Endothelial cell of hepatic sinusoid (primary cell): ENCODE data around the gene AXIN2.

ENCODE experiments used
- in situ Hi-C: cut with HindIII; loops from 2 replicates; pipeline ENCODE4 v1.10.0; 2017; ENCODE audit warnings: low sequenced_read_pairs

AXIN2 gene

DNA sequence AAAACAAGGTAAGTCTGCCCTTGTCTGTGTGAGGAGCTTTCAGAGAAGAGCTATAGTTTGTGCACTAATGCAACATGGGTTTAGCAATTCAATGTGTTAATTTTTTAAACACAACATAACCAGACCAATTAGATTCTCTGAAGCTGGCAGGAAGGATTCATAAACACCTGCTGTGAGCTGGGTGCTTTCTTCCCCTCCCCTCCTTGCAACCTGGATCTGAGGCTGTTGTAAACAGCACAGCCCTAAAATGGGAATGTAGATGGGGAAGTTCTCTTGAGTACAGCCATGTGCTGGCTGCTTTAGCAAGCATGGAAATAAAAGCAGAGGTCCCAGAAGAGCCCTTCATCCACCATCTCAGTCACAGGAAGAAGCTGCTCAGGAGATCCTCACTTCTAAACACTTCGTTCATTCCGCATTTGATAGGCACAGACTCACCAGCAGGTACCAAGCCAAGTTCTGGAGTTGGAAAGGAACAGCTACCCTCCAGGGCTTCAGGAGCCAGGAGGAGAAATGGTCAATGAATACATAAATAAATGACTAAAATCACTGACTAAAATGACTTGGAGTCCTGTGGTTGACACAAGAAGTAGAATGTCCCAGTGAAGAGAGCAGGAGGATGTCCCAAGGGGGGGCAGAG lies 21.7 kb downstream of the AXIN2 start:
- in situ Hi-C loops, result no loop called here

DNA sequence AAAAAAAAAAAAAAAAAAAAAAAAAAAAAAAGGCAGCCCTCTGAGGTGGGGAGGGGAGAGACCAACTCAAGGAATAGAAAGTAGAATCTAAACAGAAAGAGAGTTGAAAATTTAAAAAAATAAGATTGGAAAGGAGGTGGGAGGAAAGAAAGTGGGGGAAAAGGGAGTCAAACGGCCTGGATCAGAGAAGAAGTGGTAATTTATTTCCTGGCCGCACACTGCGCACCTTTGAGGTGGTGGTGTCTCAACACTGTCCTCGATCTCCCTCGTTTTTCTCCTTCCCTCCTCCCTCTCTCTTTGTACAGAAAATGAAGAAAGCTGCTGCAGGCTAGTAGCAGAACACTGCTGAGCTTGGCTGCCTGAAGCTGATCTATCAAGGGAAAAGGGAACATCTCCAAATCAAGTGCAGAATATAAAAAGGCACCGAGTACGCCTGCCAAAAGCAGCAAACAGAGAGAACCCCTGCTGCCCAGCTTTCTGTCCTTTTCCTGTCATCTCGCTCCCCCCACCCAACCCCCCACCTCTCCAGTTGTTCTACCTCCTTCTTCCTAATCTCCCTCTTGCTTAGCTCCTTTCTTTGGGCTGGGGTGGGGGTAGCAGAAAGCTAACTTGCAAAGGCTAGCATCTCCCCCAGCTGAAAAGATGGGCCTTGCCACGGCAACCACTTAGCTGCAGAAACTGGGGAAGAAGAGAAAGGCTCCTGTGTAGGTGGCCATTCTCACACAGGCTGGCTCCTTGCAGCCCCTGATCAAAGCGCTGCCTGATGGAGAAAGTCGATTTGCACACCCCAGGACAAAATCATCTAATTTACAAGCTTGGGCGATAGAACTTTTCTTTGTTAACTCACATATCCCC lies 22.5 kb downstream of the AXIN2 start:
- in situ Hi-C loops, result no loop called here

DNA sequence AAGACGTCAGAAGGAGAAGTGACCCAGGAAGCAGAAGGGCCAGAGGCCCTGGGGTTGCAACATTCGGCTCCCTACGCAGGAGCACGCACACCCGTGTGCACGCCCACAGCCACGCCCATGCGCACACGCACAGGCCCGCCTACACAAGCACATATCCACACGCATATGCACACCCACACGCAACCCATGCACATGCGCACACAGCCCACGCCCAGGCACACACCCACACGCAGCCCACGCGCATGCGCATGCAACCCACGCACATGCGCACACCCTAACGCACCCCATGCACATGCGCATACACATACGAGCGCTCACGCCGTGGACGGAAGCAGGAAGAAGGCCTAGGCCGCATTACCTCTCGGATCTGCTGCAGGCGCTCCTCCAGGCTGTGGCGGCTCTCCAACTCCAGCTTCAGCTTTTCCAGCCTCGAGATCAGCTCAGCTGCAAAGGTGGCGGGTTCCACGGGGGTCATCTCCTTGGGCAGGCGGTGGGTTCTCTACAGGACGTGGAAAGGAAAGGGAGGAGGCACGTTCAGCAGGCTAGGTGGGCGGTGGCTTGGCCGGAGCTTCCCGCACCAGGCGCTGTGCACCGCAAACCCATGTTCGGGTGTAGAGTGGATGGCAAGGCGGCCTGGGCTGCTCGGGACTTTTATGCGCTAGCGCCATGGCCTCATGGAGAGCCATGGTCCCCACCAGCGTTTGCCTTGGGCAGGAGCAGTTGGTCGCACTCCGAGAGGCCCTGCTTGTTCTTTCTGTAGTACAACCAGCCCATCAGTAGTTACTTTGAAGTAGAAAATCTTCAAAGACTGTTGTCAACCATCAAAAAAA lies 23.4 kb downstream of the AXIN2 start:
- in situ Hi-C loops, result no loop called here

DNA sequence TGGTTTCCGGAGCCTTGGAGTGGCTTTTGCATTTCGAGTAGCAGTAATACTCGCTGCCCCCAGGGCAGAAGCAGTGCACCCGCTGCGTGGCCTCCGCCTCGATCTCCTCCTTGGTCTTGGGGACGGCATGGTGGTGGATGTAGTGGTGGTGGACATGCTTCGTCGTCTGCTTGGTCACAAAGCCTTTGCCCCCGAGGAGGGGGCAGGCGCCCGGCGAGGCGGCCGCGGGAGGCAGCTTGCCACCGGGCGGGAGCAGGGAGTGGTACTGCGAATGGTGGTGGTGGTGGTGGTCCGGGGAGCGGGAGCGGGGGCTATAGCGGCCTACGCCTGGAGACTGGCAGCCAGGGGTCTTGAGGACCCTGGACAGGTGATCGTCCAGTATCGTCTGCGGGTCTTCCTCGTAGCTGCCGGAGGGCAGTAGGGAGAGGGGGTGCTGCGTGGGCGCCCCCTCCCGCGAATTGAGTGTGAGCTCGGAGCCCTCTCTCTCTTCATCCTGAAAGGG lies 24.1 kb downstream of the AXIN2 start:
- in situ Hi-C loops, result no loop called here

DNA sequence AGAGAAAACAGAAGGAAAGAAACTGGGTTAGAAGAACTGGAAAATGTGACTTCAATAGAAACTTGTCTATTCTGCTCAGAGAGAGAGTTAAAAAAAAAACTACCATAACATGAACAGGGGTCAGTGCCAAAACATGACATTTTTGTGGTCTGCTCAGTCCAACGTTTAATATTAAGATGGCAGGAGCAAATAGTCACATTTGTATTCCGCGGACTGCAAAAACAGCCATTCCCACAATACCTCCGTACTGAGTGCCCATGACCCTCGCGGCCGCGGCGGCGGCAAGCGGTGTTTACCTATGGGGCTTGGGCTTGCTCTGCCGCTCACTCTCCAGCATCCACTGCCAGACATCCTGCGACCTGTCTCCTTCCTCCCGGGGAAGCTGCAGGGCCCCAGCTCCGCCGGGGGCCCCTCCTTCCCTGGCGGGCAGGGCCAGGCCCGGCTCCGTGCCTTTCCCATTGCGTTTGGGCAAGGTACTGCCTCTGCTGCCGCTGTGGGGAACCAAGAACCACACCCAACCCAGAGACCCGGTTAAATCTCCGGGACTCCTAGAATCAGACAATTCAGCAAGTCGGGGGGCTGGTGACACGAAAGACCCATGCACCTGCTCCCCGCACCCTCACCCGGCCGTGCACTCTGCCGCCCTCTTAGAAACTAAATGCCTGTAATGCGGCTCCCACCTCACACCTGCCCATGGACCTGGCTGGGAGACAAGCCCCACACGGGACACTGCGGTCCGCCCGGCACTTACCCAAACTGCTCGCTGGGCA lies 24.7 kb downstream of the AXIN2 start:
- in situ Hi-C loops, result no loop called here

DNA sequence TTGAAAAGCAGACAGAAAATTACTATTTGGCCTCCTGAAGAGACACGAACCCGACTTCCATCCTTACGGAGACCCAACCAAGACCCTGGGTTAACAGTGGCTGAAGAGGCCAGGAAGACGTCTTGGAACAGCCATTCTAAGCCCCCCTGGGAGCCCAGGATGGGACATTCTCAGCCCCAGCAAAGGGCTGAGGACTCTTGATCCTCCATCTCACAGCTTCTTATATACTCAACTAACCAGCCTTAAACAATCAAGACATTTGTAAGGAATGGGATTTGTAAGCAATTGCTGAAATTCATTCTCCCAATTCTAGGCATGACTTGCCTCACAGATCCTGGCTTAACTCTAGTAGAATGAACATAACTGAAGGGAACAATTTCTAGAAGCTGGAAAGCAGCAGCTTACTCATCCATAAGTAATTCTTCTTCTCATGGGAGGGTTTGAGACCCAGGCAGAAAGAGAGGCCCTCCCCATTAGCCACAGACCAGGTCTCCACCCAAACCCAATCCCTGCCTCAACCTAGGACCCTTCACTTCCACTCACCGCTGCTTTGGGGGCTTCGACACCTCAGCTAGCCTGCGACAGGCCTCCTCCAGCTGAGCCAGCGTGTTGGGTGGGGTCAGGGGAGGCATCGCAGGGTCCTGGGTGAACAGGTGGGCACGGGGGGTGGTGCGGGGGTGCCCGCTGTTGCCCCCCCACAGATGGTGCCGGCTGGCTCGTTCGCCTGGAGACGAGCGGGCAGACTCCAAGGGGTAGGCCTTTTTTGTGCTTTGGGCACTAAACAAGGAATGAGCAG lies 25.5 kb downstream of the AXIN2 start:
- in situ Hi-C loops, result no loop called here

DNA sequence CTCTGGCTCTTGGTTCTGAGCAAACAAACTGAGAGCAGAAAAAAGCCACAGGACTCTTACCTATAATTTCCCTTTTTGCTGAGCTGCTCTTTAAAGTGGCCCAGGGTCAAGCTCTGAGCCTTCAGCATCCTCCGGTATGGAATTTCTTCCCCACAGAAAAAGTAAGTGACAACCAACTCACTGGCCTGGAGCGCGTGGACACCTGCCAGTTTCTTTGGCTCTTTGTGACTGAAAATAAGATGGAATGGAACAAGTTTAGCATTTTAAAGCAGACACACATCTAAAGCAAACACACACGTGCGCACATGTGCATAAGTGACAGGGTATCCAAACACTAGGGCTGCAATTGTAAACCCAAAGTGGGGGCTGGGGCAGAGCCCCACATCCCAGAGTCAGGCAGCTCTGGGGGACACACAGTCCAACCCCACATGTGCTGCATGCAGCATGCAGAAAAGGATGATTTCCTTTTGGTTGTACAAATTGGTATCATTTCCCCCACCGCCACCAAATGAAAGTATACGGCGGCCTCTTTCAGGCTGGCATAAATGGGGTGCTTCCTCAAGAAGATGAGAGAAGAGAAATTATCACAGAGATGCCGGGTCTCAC lies 27.5 kb downstream of the AXIN2 start:
- in situ Hi-C loops, result no loop called here

DNA sequence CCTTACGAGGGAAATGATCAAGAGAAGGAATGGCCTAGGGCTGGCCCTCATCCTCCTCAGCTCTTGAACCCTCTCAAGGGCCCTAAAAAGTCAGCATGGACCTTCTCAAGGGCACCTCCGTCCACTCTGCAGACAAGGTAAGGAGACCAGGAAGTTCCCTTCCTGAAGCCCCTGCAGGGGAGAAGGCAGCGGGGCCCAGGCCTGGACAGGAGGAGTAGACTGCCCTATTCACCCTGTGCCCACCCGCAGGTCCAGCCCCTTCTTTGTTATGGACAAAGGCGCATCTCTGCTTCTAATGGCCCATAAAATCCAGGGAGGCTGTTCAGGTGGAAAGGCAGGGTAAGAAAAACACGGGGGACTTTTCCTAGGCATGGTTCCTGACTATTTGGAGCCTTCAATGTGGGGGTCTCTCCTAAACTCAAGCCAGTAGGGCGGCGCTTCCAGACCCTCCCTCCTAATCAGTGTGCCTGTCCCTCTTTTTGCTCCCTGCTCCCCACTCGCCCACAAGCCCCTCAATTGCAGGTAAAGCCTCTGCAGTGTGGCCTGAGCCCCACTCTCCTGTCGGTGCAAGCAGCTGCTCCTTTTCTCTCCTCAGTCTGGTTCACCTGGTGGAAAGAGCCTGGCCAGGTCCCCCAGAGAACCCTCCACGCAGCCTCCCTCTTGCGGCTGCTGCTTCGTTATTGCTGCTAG lies 28.2 kb downstream of the AXIN2 start:
- in situ Hi-C loops, result no loop called here

DNA sequence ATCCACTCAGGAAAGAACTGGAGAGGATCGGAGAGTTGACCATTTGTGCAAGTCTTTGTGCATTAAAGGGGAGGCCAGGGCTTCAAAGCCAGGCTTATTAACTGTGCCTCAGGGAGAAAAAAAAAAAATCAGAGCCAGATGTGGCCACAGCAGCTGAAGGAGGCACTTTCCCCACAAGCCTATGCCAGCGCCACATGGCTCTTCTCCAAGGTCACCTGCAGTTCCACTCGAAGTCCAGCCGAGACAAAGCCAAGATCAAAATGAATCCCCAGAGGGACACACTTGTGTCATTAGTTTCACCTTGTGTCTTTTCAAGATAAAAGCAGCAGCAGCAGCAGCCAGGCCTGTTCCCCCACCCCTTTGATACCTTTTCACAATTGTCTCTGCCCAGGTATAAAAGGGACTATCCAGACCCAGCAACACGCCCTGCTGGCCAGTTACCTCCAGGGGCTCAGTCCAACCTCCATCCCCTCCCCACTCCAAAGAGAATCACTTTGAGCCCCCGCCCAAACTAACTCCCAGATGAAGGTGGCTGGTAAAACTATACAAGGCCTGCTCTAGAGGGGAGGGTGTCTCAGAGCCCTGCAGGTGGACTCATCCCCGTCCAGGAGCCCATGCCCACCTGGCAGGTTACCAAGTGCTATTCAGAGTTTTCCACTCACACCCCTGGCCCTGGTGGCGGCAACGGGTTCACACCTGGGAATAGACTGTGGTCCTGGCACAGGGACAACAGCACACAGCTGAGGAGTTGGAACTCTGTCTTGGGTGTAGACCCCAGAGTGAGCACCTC lies 29.2 kb downstream of the AXIN2 start:
- in situ Hi-C loops, result no loop called here

DNA sequence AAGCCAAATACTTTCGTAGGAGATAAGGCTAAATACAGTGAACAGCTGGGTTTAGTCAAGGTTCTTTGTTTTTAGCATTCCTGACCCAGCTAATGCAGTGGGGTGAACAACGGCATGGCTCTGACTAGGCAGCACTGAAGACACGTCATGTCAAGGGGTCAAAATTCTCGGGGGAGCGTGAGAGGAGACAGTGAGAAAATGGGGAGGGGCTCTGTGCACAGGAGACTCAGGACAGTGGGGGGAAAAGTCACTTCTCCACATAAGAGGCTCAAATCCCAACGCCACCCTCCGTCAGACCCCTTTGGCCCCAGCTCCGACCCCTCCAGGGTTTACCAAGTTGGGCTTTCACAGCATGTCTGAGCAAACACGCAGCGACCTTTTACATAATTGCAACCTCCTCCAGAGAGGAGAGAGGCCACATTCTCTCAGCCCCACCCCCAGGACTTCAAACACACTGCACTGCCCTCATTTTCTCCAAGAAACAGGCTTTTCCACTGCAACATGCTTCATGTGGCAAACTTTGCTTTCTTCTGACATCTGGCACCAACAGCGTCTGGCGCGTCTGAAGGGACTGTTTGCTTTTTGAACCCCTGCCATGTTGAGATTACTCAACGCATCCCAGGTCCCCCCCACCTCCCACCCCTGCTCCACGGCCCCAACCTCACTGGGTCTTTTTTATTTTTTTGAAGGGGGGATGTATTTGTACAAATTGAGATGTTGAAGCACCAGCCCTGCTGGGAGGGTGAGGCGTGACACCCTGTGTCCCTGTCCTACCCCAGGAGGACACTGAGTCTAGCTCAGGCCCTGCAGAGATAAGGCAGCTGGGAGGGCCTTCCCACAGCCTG lies 30.0 kb downstream of the AXIN2 start:
- in situ Hi-C loops, result no loop called here

DNA sequence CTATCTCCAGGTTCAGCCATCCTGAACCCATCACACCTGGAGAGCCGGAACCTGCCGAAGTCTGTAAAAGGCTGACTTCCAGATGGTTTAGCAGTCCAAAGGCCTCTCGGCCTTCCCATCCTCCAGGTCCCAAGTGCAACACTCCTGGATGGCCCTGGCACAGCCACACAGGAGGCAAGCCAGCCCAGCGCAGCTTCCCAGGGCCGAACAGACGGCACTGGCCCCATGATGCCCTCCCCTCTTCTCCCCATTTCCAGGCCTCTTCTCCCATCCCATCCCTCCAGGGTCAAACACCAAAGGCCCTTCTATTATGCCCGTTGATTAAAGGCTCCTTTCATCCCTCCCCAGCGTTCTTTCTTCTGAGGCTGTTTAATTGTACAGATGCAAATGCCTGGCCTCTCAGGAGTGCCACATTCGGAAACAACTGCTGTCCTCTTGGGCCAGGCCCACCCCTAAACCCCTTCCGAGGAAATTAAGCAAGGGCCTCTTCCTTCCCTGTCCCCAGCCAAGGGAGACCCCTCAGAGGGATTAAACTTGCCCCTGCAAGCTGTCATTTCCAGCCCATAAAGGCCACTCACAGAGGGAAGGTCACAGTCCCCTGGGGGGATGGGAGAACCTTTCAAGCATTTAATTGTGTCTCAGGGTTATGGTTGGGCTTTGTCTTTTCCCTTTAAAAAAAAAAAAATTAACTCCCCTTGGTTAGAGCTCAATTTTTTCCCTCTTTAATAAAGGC lies 30.8 kb downstream of the AXIN2 start:
- in situ Hi-C loops, result no loop called here

DNA sequence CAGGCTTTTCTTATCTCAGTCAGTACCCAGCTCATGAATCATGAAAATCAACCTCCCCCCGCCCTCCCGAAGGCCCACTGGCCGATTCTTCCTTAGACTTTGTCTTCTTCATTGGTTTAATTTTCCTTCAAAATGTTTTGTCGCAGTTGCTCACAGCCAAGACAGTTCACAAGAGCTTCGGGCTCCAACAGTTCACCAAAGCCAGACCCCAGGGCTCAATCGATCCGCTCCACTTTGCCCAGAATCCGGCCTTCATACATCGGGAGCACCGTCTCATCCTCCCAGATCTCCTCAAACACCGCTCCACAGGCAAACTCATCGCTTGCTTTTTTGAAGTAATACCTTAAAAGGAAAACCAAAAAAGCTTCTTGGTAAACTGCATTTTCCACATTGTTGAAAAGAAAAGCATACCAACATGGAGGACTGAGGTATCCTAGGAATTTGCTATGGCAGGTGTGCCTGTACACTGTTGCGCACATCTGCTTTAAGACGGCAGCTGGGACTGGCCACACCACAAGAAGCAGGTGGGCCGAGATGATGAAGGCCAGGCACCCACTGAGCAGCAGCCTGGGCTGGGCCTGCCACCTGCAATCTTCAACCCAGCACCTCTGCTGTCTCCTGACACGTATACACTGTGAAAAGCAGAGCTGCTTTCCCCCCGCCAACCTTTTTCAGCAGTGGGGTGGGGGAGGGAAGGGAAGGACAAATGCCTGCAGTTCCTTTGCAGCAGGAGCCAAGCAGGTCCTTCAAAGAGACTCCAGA lies 31.5 kb downstream of the AXIN2 start:
- in situ Hi-C loops, result no loop called here

DNA sequence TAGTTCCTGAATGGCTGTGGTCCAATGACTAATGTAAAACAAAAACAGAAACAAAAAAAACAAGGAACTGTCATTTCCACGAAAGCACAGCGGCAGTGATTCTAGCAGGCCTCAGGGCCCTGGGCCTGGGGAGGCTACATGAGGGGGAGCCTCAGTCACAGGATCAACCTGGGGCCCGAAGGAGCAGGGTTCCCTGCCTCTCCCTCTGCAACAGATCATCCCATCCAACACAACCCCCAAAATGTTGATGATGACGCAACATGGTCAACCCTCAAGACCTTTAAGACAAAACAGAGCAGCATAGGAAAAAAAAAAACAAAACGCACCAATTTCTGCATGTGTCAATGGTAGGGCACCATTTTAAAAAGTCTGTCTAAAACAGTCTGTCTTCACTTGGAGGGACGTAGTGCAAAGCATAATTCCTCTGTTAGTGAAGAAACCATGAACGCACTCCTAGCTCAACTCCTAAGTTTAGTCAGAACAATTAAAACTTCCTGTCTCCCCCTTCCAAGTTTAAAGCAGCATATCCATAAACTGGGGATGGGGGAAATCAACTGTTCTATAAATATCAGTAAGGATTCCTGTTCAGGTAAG lies 32.3 kb downstream of the AXIN2 start:
- in situ Hi-C loops, result no loop called here

DNA sequence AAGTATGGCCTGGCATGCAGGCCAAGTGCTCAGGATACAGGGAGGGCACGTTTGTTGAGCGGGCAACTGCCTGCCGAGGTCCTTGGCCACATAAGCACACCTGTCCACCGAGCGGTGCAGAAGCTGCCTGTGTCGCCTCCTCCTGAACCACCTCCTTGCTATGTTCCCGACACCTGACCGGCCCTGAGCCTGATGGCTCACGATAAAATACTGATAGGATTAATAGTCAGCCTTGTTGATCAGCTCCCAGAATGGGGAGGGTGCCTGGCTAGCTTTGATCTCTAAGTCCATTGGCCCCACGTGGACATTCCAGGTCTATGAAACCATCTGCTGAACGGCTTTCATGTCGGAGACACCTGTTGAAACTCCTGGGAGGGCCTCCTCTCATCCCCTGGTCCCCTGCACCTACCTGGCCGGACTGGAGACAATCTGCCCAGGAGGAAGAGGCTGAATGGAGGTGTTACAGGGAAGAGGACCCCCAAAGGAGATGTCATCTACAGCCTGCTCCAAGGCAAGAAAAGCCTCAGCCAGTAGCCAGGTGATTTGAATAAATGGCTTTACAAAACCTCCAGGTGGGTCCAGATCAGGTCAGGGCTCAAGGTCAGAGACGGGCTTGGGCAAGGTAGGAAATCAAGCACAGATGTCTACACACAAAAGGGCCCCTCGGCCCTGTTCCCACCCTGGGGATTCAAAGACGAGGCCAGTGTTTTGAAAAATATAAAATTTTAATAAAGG lies 33.4 kb downstream of the AXIN2 start:
- in situ Hi-C loops, result no loop called here

DNA sequence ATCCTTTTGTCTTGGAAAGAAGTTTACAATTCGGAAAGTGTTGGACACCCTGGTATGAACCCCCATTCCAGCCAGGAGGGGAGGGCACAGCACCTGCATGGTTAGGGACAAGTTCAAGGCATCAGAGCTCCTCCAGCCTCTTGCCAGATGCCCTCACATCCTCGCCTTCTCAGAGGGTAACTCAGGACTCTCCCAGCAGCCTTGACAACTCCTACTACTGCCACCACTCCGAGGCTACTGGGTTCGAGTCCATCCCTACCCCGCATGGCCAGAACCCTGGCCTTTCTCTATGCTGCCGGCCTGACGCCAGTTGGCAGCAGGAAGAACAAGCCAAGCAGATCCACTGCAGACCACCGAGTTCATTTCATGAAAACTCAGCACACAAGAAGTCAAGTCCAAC lies 34.1 kb downstream of the AXIN2 start:
- in situ Hi-C loops, result no loop called here
